ENCODE data around the gene SLC5A4. TPM values are rescaled to one million over a fixed set of nuclear protein-coding genes. Genes with fewer than 3 reads are reported as not detected.

SLC5A4 gene
- total RNA-seq = not detected in 2 replicates

GRCh38 chr22:32255217-32255616, at the start of gene SLC5A4:
Gene SLC5A4 (minus strand): TSS chr22:32255347. CDS start chr22:32255329, 18 bp downstream.

GRCh38 chr22:32204856-32205722, 50.1 kb downstream of the SLC5A4 start, which contains the start of gene RFPL2:
Gene RFPL2 (minus strand): TSS chr22:32205073. CDS start chr22:32202451, 2,622 bp downstream.

Other genes with a start within 250 kb of the SLC5A4 start
- not detected in 2 replicates for gene SLC5A1, start 212.1 kb downstream of the SLC5A4 start, total RNA-seq
- not detected in 2 replicates for gene C22orf42, start 96.0 kb downstream of the SLC5A4 start, total RNA-seq
- gene RFPL2, start 50.3 kb downstream of the SLC5A4 start, total RNA-seq = not detected in 2 replicates
- gene RFPL3, start 102.5 kb upstream of the SLC5A4 start, total RNA-seq = not detected in 2 replicates
- gene RTCB, start 156.9 kb upstream of the SLC5A4 start, total RNA-seq = 82.0 and 94.5 TPM in 2 replicates
- not detected in 2 replicates for gene BPIFC, start 209.1 kb upstream of the SLC5A4 start, total RNA-seq
- 46.0 and 50.5 TPM in 2 replicates for gene FBXO7, start 219.5 kb upstream of the SLC5A4 start, total RNA-seq